Thoracic aorta (tissue), 2 donors: ENCODE measurements around the gene CREG2. TPM values are rescaled to one million over a fixed set of nuclear protein-coding genes. Genes with fewer than 3 reads are reported as not detected.

ENCODE experiments used
- ATAC-seq: fragments of 150-250 bp; one replicate; pipeline ENCODE4 v1.8.0; 2017; ENCODE audit warnings: low read depth; ENCODE audit not compliant: insufficient number of reproducible peaks, low FRiP score
- DNase-seq: peaks from one replicate; pipeline ENCODE4 v3.0.0-alpha.2; 2020; ENCODE audit warnings: low spot score
- H3K27ac ChIP-seq, 2 donors: fragments of 200-600 bp; sonication (generic); 1 replicate in 1 of 2; 2 replicates in 1 of 2; pipeline ENCODE4 v1.5.1; 2016; ENCODE audit warnings: mild to moderate bottlenecking in 2 of 2, moderate library complexity in 2 of 2
- H3K27me3 ChIP-seq: fragments of 200-600 bp; sonication (generic); replicated peaks from 2 replicates; pipeline ENCODE4 v1.6.0; 2016; ENCODE audit warnings: mild to moderate bottlenecking; ENCODE audit not compliant: insufficient read depth
- H3K36me3 ChIP-seq: fragments of 200-600 bp; sonication (generic); one replicate; pipeline ENCODE4 v1.5.1; 2016
- H3K4me1 ChIP-seq, 2 donors: fragments of 200-600 bp; sonication (generic); 1 replicate in 1 of 2; 2 replicates in 1 of 2; pipeline versions ENCODE4 v1.5.1 to v1.6.0; 2016; ENCODE audit warnings: low read depth in 2 of 2, mild to moderate bottlenecking in 1 of 2; ENCODE audit not compliant: control insufficient read depth in 1 of 2
- H3K4me3 ChIP-seq: fragments of 200-600 bp; sonication (generic); 2 replicates; pipeline ENCODE4 v1.5.1; 2016; ENCODE audit warnings: mild to moderate bottlenecking
- H3K9me3 ChIP-seq: fragments of 200-600 bp; sonication (generic); 2 replicates; pipeline ENCODE4 v1.5.1; 2016
- CTCF ChIP-seq: fragments of 200-600 bp; sonication (generic); IDR thresholded peaks from one replicate; pipeline ENCODE4 v1.5.1; 2019; ENCODE audit warnings: antibody characterized with exemption
- total RNA-seq, 2 donors: library from RNA; depleted of rRNA; stranded (reverse); fragments of >200 nt; gene quantifications; one replicate each; pipeline versions ENCODE4 v1.1.0 to v1.2.3, GENCODE V29; 2016

Gene CREG2
- total RNA-seq, 2 donors from 2014 or later = not detected

DNA sequence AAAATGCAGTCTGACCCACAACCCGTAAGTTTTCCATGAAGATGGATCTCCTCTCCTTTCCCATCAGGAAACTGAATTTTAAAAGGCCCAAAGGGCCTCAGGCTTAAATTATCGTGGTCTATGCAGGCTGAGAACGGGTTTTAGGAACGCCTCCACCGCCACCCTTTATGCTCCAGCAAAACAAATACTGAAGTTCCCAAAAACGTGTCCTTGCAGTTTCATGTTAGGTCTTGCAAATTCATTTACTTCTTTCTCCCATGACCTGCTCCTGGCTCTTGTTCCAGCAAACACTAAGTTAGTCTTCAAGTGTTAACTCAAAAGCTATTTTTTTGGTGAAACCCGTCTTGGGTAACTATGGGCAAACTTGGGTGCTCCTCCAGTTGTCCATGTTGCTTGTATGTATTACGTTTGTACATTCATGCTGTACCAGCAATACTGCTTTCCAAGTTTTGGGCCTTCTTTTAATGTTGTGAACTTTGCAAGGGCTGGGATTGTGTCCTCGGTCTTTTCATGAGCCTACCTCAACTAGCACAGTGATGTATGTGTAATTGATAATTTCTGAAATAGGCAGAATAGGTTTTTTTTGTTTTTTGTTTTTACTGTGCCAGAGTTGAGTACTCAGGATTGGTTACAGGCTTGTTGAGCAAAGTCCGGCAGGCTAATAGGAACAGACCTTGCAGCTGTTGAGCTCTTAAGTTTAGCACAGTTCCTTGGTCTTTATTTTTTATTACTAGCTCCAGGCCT is 77.0 kb downstream of the CREG2 start:
- TF ChIP-seq CTCF = no peak
- Histone ChIP-seq H3K4me3 (no peak overlapping the region), H3K27me3 (no peaks in the 10 kb centered on the region), H3K9me3 (no peaks in the 10 kb centered on the region), H3K27ac (no peak overlapping the region), H3K4me1 (peaks cover 5 to 19% of the 10 kb centered on the region in 2 donors), H3K36me3 (no peaks in the 10 kb centered on the region)
- DNase-seq (no peak), ATAC-seq (no peak)

GRCh38 chr2:101308432-101309210 is 78.7 kb downstream of the CREG2 start, which contains the start of gene RNF149:
Gene RNF149 (minus strand): TSS chr2:101308701. CDS start chr2:101308588, 113 bp downstream.
- Histone ChIP-seq H3K27ac (peak within 1 kb of the TSS; percentile 80 to 85), H3K4me1 (peaks cover 18 to 36% of the 10 kb centered on the region in 2 donors), H3K36me3 (no peaks in the 10 kb centered on the region), H3K27me3 (no peaks in the 10 kb centered on the region), H3K4me3 (peak within 1 kb of the TSS; percentile 92), H3K9me3 (no peaks in the 10 kb centered on the region)
- no peak for TF ChIP-seq CTCF
- ATAC-seq (peak; percentile 84), DNase-seq (peak; percentile 46)

GRCh38 chr2:101307950-101308431 is 79.3 kb downstream of the CREG2 start:
- H3K4me1 ChIP-seq = peaks cover 22 to 37% of the 10 kb centered on the region in 2 donors
- no peaks in the 10 kb centered on the region for H3K36me3 ChIP-seq
- H3K9me3 ChIP-seq = no peaks in the 10 kb centered on the region
- H3K27ac ChIP-seq = peak overlapping the region; percentile 80 to 85
- H3K27me3 ChIP-seq = no peaks in the 10 kb centered on the region
- no peak for TF ChIP-seq CTCF
- no peak for DNase-seq
- peak overlapping the region; percentile 92 for H3K4me3 ChIP-seq
- ATAC-seq = no peak

- H3K36me3 ChIP-seq = no peaks in the 10 kb centered on the region
- H3K4me1 ChIP-seq = peaks cover 23 to 37% of the 10 kb centered on the region in 2 donors
- H3K27me3 ChIP-seq = no peaks in the 10 kb centered on the region
- H3K4me3 ChIP-seq = peak overlapping the region; percentile 92
- H3K9me3 ChIP-seq = no peaks in the 10 kb centered on the region
- TF ChIP-seq CTCF = no peak
- H3K27ac ChIP-seq = peak overlapping the region; percentile 80 to 85
- DNase-seq (no peak), ATAC-seq (no peak)
These were observed 79.8 kb downstream of the CREG2 start for GRCh38 chr2:101307503-101307902.

- Histone ChIP-seq H3K27me3 (no peaks in the 10 kb centered on the region), H3K4me1 (peaks cover 30 to 42% of the 10 kb centered on the region in 2 donors), H3K27ac (peak overlapping the region; percentile 23 to 80), H3K4me3 (peak overlapping the region; percentile 92), H3K9me3 (no peaks in the 10 kb centered on the region), H3K36me3 (no peaks in the 10 kb centered on the region)
- ATAC-seq (no peak), DNase-seq (no peak)
- TF ChIP-seq CTCF = no peak
These were observed 80.9 kb downstream of the CREG2 start for GRCh38 chr2:101306410-101306809.
